SK-N-SH treated with all-trans-retinoic acid at 6 μM for 48 hours (cell line): ENCODE measurements around the gene ARHGAP18.
A peak's percentile ranks its signal among the peaks of the same experiment; 100 is the strongest.

ENCODE experiments used
- ATAC-seq: fragments of 200-7000 bp; cut with Tn5 transposase; 3 replicates; pipeline ENCODE4 v1.9.1; 2020; ENCODE audit warnings: mild to moderate bottlenecking, moderate library complexity
- CREB5 ChIP-seq: fragments of 250-450 bp; sonication (Bioruptor Pico); IDR thresholded peaks from 2 replicates; pipeline ENCODE4 v1.5.1; 2020; ENCODE audit warnings: low read depth, mild to moderate bottlenecking, moderate library complexity
- CSDC2 ChIP-seq: fragments of 250-450 bp; sonication (Bioruptor Pico); IDR thresholded peaks from 2 replicates; pipeline ENCODE4 v1.5.0; 2020; ENCODE audit warnings: mild to moderate bottlenecking, moderate library complexity
- CSRNP3 ChIP-seq: fragments of 250-450 bp; sonication (Bioruptor Pico); IDR thresholded peaks from 2 replicates; pipeline ENCODE4 v1.5.1; 2021; ENCODE audit warnings: mild to moderate bottlenecking, moderate library complexity
- GLIS3 ChIP-seq: fragments of 250-450 bp; sonication (Bioruptor Pico); IDR thresholded peaks from 2 replicates; pipeline ENCODE4 v1.5.0; 2020; ENCODE audit warnings: mild to moderate bottlenecking, moderate library complexity
- ISL1 ChIP-seq: fragments of 250-450 bp; sonication (Bioruptor Pico); IDR thresholded peaks from 2 replicates; pipeline ENCODE4 v2.1.2; 2022; ENCODE audit warnings: mild to moderate bottlenecking, moderate library complexity
- OSR1 ChIP-seq: fragments of 250-450 bp; sonication (Bioruptor Pico); IDR thresholded peaks from 2 replicates; pipeline ENCODE4 v1.8.0; 2022; ENCODE audit warnings: moderate library complexity, mild to moderate bottlenecking, inconsistent platforms
- PATZ1 ChIP-seq: fragments of 250-450 bp; sonication (Bioruptor Pico); IDR thresholded peaks from 2 replicates; pipeline ENCODE4 v1.8.0; 2020; ENCODE audit warnings: mild to moderate bottlenecking, moderate library complexity, borderline replicate concordance
- POU6F1 ChIP-seq: fragments of 250-450 bp; sonication (Bioruptor Pico); IDR thresholded peaks from 2 replicates; pipeline ENCODE4 v1.8.0; 2021; ENCODE audit warnings: low read depth, mild to moderate bottlenecking, moderate library complexity, borderline replicate concordance
- PPARA ChIP-seq: fragments of 250-450 bp; sonication (Bioruptor Pico); IDR thresholded peaks from 2 replicates; pipeline ENCODE4 v1.5.0; 2020; ENCODE audit warnings: mild to moderate bottlenecking, borderline replicate concordance
- RARB ChIP-seq: fragments of 250-450 bp; sonication (Bioruptor Pico); IDR thresholded peaks from 2 replicates; pipeline ENCODE4 v1.8.0; 2021; ENCODE audit warnings: mild to moderate bottlenecking, moderate library complexity
- TOX ChIP-seq: fragments of 250-450 bp; sonication (Bioruptor Pico); IDR thresholded peaks from 2 replicates; pipeline ENCODE4 v1.8.0; 2021; ENCODE audit warnings: mild to moderate bottlenecking, moderate library complexity, borderline replicate concordance
- TSHZ2 ChIP-seq: fragments of 250-450 bp; sonication (Bioruptor Pico); IDR thresholded peaks from 2 replicates; pipeline ENCODE4 v1.5.0; 2020; ENCODE audit warnings: mild to moderate bottlenecking, moderate library complexity
- ZC3H10 ChIP-seq: fragments of 250-450 bp; sonication (Bioruptor Pico); IDR thresholded peaks from 2 replicates; pipeline ENCODE4 v1.5.1; 2021; ENCODE audit warnings: mild to moderate bottlenecking, moderate library complexity
- ZFP3 ChIP-seq: fragments of 250-450 bp; sonication (Bioruptor Pico); IDR thresholded peaks from 2 replicates; pipeline ENCODE4 v1.5.0; 2020; ENCODE audit warnings: mild to moderate bottlenecking, moderate library complexity
- ZFP30 ChIP-seq: fragments of 450-650 bp; formaldehyde crosslinking; IDR thresholded peaks from 2 replicates; pipeline ENCODE4 v1.5.0; 2022; ENCODE audit warnings: mild to moderate bottlenecking, moderate library complexity
- ZNF565 ChIP-seq: fragments of 450-650 bp; formaldehyde crosslinking; conservative IDR thresholded peaks from 2 replicates; pipeline ENCODE4 v1.5.0; 2020; ENCODE audit warnings: low read depth, mild to moderate bottlenecking, moderate library complexity
- ZNF70 ChIP-seq: fragments of 450-650 bp; formaldehyde crosslinking; IDR thresholded peaks from 2 replicates; pipeline ENCODE4 v1.5.0; 2020; ENCODE audit warnings: mild to moderate bottlenecking, moderate library complexity
- ZNF8 ChIP-seq: fragments of 450-650 bp; formaldehyde crosslinking; IDR thresholded peaks from 2 replicates; pipeline ENCODE4 v1.5.0; 2020; ENCODE audit warnings: mild to moderate bottlenecking, moderate library complexity

The ARHGAP18 gene

GRCh38 chr6:129753422-129753821 lies 43.4 kb upstream of the ARHGAP18 start (continued):
- TF ChIP-seq POU6F1: no peak

- no peak for TF ChIP-seq ZC3H10
- TF ChIP-seq PPARA (CRISPR knock-in tag): no peak
- TF ChIP-seq RARB (CRISPR knock-in tag): no peak
- TF ChIP-seq CSDC2 (CRISPR knock-in tag): no peak
- TF ChIP-seq OSR1 (CRISPR knock-in tag): no peak
- no peak for TF ChIP-seq TOX (CRISPR knock-in tag)
- no peak for TF ChIP-seq ZNF565 (CRISPR knock-in tag)
- no peak for TF ChIP-seq ZNF8 (CRISPR knock-in tag)
- TF ChIP-seq ZFP3 (CRISPR knock-in tag): no peak
- no peak for TF ChIP-seq ZNF70 (CRISPR knock-in tag)
- TF ChIP-seq POU6F1: no peak
- no peak for TF ChIP-seq GLIS3 (CRISPR knock-in tag)
- no peak for TF ChIP-seq CREB5 (CRISPR knock-in tag)
- no peak for ATAC-seq
Observed at GRCh38 chr6:129751384-129751783, 41.4 kb upstream of the ARHGAP18 start.

- no peak for TF ChIP-seq ZC3H10
- no peak for TF ChIP-seq TSHZ2 (CRISPR knock-in tag)
- TF ChIP-seq ZNF70 (CRISPR knock-in tag): no peak
- TF ChIP-seq CSRNP3 (CRISPR knock-in tag): no peak
- TF ChIP-seq ZFP30 (CRISPR knock-in tag): no peak
Observed at GRCh38 chr6:129750360-129750759, 40.4 kb upstream of the ARHGAP18 start.

GRCh38 chr6:129749749-129750120 lies 39.8 kb upstream of the ARHGAP18 start:
- TF ChIP-seq ZC3H10 (no peak), ISL1 (no peak), CREB5 (CRISPR knock-in tag) (no peak), PATZ1 (CRISPR knock-in tag) (no peak), GLIS3 (CRISPR knock-in tag) (no peak), ZFP30 (CRISPR knock-in tag) (no peak), POU6F1 (no peak), OSR1 (CRISPR knock-in tag) (no peak), CSDC2 (CRISPR knock-in tag) (no peak)
- TF ChIP-seq, all 23 proteins: peak for 0
- peak; percentile 50 for ATAC-seq

More at GRCh38 chr6:129750360-129750759, 40.4 kb upstream of the ARHGAP18 start:
- ATAC-seq: no peak
